ENCODE data around the gene CAMK1. TPM values are rescaled to one million over a fixed set of nuclear protein-coding genes. Genes with fewer than 3 reads are reported as not detected.

The CAMK1 gene
- total RNA-seq, 1 donor, result 27.6 TPM

DNA sequence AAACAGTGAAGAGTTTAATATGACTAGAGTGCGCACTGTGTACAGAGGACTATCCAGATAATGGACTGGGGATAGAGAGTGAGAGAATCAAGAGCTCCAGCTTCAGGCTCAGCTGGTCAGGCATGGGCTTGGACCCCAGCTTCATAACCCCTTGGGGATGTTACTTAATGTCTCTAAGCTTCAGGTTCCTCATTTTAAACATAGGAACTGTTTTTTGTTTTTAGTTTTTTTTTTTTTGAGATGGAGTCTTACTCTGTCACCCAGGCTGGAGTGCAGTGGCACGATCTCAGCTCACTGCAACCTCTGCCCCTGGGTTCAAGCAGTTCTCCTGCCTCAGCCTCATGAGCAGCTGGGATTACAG, 48.1 kb downstream of the CAMK1 start:
- DNase-seq (ENCODE audit: low read depth), result no peak
- H3K4me3 ChIP-seq (ENCODE audit: low read depth, low read length), result no peak overlapping the region
- TF ChIP-seq, protein P1, sequence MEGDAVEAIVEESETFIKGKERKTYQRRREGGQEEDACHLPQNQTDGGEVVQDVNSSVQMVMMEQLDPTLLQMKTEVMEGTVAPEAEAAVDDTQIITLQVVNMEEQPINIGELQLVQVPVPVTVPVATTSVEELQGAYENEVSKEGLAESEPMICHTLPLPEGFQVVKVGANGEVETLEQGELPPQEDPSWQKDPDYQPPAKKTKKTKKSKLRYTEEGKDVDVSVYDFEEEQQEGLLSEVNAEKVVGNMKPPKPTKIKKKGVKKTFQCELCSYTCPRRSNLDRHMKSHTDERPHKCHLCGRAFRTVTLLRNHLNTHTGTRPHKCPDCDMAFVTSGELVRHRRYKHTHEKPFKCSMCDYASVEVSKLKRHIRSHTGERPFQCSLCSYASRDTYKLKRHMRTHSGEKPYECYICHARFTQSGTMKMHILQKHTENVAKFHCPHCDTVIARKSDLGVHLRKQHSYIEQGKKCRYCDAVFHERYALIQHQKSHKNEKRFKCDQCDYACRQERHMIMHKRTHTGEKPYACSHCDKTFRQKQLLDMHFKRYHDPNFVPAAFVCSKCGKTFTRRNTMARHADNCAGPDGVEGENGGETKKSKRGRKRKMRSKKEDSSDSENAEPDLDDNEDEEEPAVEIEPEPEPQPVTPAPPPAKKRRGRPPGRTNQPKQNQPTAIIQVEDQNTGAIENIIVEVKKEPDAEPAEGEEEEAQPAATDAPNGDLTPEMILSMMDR (IDR thresholded peaks at IDR 0.05; ENCODE audit: insufficient read depth, low read depth, low read length), result no peak

DNA sequence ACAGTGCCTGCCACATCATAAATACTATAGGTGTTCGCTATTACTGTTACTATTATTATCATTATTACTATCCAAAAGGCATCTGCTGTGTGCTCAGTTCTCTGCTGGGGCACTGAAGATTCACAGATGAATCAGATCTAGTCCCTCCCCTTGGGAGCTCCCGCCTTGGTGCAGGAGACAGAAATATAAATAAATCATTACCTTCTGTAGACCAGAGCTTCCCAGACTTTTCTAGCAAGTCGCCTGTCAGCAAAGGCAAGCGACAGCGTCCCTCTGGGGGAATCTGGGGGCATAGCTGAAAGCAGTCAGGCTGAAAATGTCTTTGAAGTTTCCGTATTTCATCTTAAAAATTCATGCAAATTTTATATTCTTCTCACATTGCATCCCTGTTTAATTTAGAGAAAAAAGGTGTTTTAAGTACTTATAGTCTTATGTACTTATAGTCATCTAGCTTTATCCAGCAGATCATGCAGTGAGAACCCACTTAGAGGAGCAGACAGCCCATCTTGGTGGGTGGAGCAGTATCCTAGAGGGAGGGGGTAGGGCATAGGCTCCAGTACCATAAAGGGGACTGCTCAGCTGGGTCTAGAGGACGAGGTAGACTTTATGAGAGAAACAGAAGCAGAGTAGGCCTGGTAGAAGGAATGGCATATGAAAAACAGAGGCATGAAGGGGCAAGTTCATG, 48.6 kb downstream of the CAMK1 start:
- H3K4me3 ChIP-seq (ENCODE audit: low read depth, low read length), result no peak overlapping the region
- TF ChIP-seq, protein P1 (IDR thresholded peaks at IDR 0.05; ENCODE audit: insufficient read depth, low read depth, low read length), result no peak
- no peak for DNase-seq (ENCODE audit: low read depth)

DNA sequence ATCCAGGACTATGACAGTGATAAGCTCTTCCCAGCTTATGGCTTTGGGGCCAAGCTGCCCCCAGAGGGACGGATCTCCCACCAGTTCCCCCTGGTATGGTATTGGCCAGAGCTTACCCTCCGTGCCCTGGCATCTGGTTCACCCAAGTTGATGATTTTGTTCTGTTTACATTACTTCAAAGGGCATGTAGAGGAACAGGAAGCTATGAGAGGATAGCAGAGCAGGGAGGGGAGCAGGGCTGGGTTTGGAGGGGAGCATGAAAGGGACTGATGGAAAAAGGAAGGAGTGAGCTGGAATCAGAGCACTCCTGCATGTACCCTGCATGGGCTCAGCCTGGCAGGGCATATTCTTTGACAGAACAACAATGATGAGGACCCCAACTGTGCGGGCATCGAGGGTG, 51.6 kb downstream of the CAMK1 start:
- TF ChIP-seq, protein P1 (IDR thresholded peaks at IDR 0.05; ENCODE audit: insufficient read depth, low read depth, low read length), result no peak
- DNase-seq (ENCODE audit: low read depth), result no peak
- no peak overlapping the region for H3K4me3 ChIP-seq (ENCODE audit: low read depth, low read length)

DNA sequence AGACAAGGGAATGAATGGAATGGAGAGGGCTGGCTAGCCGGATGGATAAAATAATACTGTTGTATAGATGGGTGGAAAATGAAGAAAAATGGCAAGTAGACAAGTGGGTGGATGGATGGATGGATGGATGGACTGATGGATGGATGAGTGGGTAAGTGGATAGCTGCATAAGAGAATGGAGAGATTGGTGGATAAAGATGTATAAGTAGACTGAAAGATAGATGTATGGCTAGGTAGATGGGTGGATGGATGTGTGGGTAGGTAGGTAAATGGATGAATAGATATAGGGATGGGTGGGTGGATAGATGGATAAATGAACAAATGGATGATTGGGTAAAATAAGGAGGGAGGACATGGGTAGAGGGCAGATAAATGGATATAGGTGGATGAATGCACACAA, 52.2 kb downstream of the CAMK1 start:
- TF ChIP-seq, protein P1 (IDR thresholded peaks at IDR 0.05; ENCODE audit: insufficient read depth, low read depth, low read length), result no peak
- DNase-seq (ENCODE audit: low read depth), result no peak

DNA sequence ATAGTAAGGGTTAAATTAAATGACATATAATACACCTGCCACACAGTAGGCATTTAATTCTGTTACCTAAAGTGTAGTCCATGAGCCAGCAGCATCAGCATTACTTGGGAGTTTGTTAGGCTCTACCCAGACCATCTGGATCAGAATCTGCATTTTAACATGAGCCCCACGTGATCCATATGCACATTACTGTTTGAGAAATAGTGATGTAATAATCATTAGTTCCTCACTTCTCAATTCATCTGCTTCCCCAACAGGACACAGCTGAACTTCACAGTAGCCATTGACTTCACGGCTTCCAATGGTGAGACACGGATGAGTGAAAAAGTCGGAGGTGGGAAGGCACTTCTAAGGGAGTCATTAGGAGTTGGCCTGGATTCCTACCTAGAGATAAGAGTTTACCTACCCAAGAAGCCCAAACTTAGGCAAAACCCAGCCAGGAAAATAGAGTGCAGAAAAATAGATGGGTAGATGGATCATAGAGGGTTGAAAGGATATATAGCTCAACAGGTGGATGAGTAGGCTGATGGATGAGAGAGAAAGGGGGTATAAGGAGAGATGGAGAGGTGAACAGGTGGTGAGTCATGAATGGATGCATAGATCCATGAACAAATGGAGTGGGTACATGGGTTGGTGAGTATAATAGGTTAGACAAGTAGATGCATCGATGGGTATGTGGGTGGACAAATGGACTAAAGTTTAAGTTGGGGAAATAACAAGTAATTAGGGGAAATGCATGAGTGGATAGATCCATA, 52.8 kb downstream of the CAMK1 start:
- TF ChIP-seq, protein P1 (IDR thresholded peaks at IDR 0.05; ENCODE audit: insufficient read depth, low read depth, low read length), result no peak
- H3K4me3 ChIP-seq (ENCODE audit: low read depth, low read length), result no peak overlapping the region
- DNase-seq (ENCODE audit: low read depth), result no peak

More for the DNA sequence above, 52.2 kb downstream of the CAMK1 start:
- H3K4me3 ChIP-seq (ENCODE audit: low read depth, low read length), result no peak overlapping the region

DNA sequence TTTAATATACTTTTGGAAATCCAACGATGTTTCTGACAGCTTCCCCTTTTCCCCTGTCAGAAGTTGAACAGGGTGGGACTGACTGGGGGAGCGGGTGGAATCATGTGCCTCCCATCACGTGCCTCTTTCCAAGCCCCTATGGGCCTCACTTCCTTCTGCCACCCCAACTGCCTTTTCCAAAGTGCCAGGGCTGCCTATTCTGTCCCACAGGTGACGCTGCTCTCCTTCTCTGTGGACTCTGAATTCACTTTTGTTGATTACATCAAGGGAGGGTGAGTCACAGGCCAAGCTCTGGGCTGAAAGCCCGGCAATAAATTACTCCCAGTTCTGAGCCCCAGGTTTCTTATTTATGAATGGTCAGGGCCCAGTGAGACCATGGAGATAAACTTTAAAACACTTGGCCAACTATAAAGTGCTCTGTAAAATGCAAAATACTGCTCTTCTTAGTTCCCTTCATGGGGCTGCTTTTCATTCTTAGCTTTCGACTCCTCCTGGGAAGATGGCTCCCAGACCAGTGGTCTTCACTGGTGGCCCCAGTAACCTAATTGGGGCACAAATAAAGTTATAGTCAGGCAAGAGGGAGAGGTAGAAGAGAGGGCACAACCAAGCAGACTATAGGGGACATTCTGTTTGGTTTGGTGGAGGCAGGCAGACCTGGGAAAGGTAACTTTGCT, 53.8 kb downstream of the CAMK1 start:
- TF ChIP-seq, protein P1 (IDR thresholded peaks at IDR 0.05; ENCODE audit: insufficient read depth, low read depth, low read length), result peak; percentile 97
- H3K4me3 ChIP-seq (ENCODE audit: low read depth, low read length), result no peak overlapping the region
- DNase-seq (ENCODE audit: low read depth), result peak; percentile 91
